Neural cell (in vitro differentiated cells): ENCODE results near the gene LGR4. TPM values are rescaled to one million over a fixed set of nuclear protein-coding genes. Genes with fewer than 3 reads are reported as not detected.

Experiments used
- H2AFZ ChIP-seq: fragments of 200-600, 300-800 bp; sonication (generic), shearing (Covaris generic); 2 replicates; pipeline ENCODE4 v1.6.0; 2014; ENCODE audit warnings: low read depth, mild to moderate bottlenecking, antibody characterized with exemption, low read length, moderate library complexity
- H3F3A ChIP-seq: fragments of 200-600 bp; shearing (Covaris generic); 2 replicates; pipeline ENCODE4 v1.6.1; 2016; ENCODE audit warnings: mild to moderate bottlenecking, moderate library complexity, mixed read lengths, antibody characterized with exemption, low read length; ENCODE audit not compliant: insufficient read depth, poor library complexity, severe bottlenecking
- H3K27ac ChIP-seq: fragments of 200-600, 300-800 bp; sonication (generic), shearing (Covaris generic); 2 replicates; pipeline ENCODE4 v1.5.1; 2014; ENCODE audit warnings: mild to moderate bottlenecking, low read length, moderate library complexity
- H3K27me3 ChIP-seq: fragments of 300-800, 200-600 bp; sonication (generic), shearing (Covaris generic); 2 replicates; pipeline ENCODE4 v1.6.0; 2014; ENCODE audit warnings: mild to moderate bottlenecking, low read depth, low read length, moderate library complexity; ENCODE audit not compliant: insufficient read depth
- H3K36me3 ChIP-seq: fragments of 300-800, 200-600 bp; sonication (generic), shearing (Covaris generic); 2 replicates; pipeline ENCODE4 v1.5.1; 2014; ENCODE audit warnings: mild to moderate bottlenecking, antibody characterized with exemption, low read length, moderate library complexity; ENCODE audit not compliant: insufficient read depth
- H3K4me2 ChIP-seq: fragments of 300-800, 200-600 bp; sonication (generic), shearing (Covaris generic); 2 replicates; pipeline ENCODE4 v1.6.0; 2014; ENCODE audit warnings: mild to moderate bottlenecking, low read length
- H3K4me3 ChIP-seq: fragments of 300-800, 200-600 bp; sonication (generic), shearing (Covaris generic); 2 replicates; pipeline ENCODE4 v1.5.1; 2014; ENCODE audit warnings: mild to moderate bottlenecking, low read length, moderate library complexity
- H3K79me2 ChIP-seq: fragments of 200-600 bp; shearing (Covaris generic); replicated peaks from 2 replicates; pipeline ENCODE4 v1.6.0; 2014; ENCODE audit warnings: mild to moderate bottlenecking, low read length, moderate library complexity; ENCODE audit not compliant: insufficient read depth
- H3K9ac ChIP-seq: fragments of 300-800, 200-600 bp; sonication (generic), shearing (Covaris generic); 2 replicates; pipeline ENCODE4 v1.6.1; 2016; ENCODE audit warnings: mild to moderate bottlenecking, low read length, mixed read lengths
- H3K9me2 ChIP-seq: fragments of 200-600 bp; shearing (Covaris generic); 2 replicates; pipeline ENCODE4 v1.6.1; 2016; ENCODE audit warnings: mild to moderate bottlenecking, low read length, mixed read lengths; ENCODE audit not compliant: insufficient read depth
- H3K9me3 ChIP-seq: fragments of 200-600, 300-800 bp; sonication (generic), shearing (Covaris generic); 2 replicates; pipeline ENCODE4 v1.6.1; 2016; ENCODE audit warnings: mild to moderate bottlenecking, mixed run types, low read length, moderate library complexity, mixed read lengths
- H4K20me1 ChIP-seq: fragments of 200-600 bp; shearing (Covaris generic); 2 replicates; pipeline ENCODE4 v1.6.1; 2016; ENCODE audit warnings: mild to moderate bottlenecking, mixed run types; ENCODE audit not compliant: insufficient read depth
- CTCF ChIP-seq: fragments of 450-650 bp; IDR thresholded peaks from 2 replicates; pipeline ENCODE4 v1.5.1; 2014; ENCODE audit warnings: antibody characterized with exemption, mild to moderate bottlenecking, moderate library complexity; ENCODE audit not compliant: poor library complexity, severe bottlenecking
- EP300 ChIP-seq: fragments of 450-650 bp; conservative IDR thresholded peaks from 2 replicates; pipeline ENCODE4 v1.6.1; 2014; ENCODE audit warnings: antibody characterized with exemption, mild to moderate bottlenecking, moderate library complexity; ENCODE audit not compliant: poor library complexity, severe bottlenecking
- EZH2 ChIP-seq: fragments of 200-600, 300-800 bp; shearing (Covaris generic), sonication (generic); IDR thresholded peaks from 2 replicates; pipeline ENCODE4 v1.6.1; 2014; ENCODE audit warnings: antibody characterized with exemption, low read length, borderline replicate concordance, mild to moderate bottlenecking; ENCODE audit not compliant: insufficient read depth, poor library complexity, severe bottlenecking
- MXI1 ChIP-seq: fragments of 450-650 bp; conservative IDR thresholded peaks from 2 replicates; pipeline ENCODE4 v1.6.1; 2014; ENCODE audit warnings: antibody characterized with exemption, mild to moderate bottlenecking; ENCODE audit not compliant: poor library complexity, severe bottlenecking
- POLR2AphosphoS5 ChIP-seq: IDR thresholded peaks from 2 replicates; pipeline ENCODE4 v1.6.1; 2012
- RAD21 ChIP-seq: fragments of 450-650 bp; conservative IDR thresholded peaks from 2 replicates; pipeline ENCODE4 v1.6.1; 2014; ENCODE audit warnings: antibody characterized with exemption, mild to moderate bottlenecking, moderate library complexity
- REST ChIP-seq: IDR thresholded peaks from 2 replicates; pipeline ENCODE4 v1.6.1; 2012; ENCODE audit warnings: borderline replicate concordance
- SMC3 ChIP-seq: fragments of 450-650 bp; conservative IDR thresholded peaks from 2 replicates; pipeline ENCODE4 v1.6.1; 2014; ENCODE audit warnings: antibody characterized with exemption, mild to moderate bottlenecking, moderate library complexity; ENCODE audit not compliant: poor library complexity
- TAF1 ChIP-seq: IDR thresholded peaks from 2 replicates; pipeline ENCODE4 v1.6.1; 2012; ENCODE audit warnings: low read depth
- polyA plus RNA-seq: library from polyadenylated mRNA; depleted of rRNA; stranded (reverse); fragments of >200 nt; gene quantifications from 2 replicates; pipeline ENCODE4 v1.2.3, GENCODE V29; 2014

Gene LGR4
- polyA plus RNA-seq, 1 donor from 2014 or later: 11.2 TPM

- TF ChIP-seq EP300 (no peak), REST (no peak), CTCF (no peak), POLR2AphosphoS5 (no peak), MXI1 (no peak), RAD21 (no peak), TAF1 (no peak), EZH2 (no peak), SMC3 (no peak)
- Histone ChIP-seq H3K4me3 (no peak overlapping the region), H3K27me3 (no peaks in the 10 kb centered on the region), H4K20me1 (no peaks in the 10 kb centered on the region), H3K9ac (no peak overlapping the region), H3K36me3 (no peaks in the 10 kb centered on the region), H3F3A (no peaks in the 10 kb centered on the region), H3K27ac (no peak overlapping the region), H2AFZ (no peak overlapping the region), H3K9me3 (no peaks in the 10 kb centered on the region), H3K4me2 (no peak overlapping the region), H3K9me2 (no peaks in the 10 kb centered on the region), H3K79me2 (peaks cover 3% of the 10 kb centered on the region)
These were observed 74.8 kb downstream of the LGR4 start for GRCh38 chr11:27397624-27398399.

- Histone ChIP-seq H3K9me2 (no peaks in the 10 kb centered on the region), H3K4me2 (no peak overlapping the region), H3F3A (no peaks in the 10 kb centered on the region), H3K9ac (no peak overlapping the region), H2AFZ (no peak overlapping the region), H3K79me2 (no peaks in the 10 kb centered on the region), H4K20me1 (no peaks in the 10 kb centered on the region), H3K36me3 (no peaks in the 10 kb centered on the region), H3K27me3 (no peaks in the 10 kb centered on the region), H3K9me3 (no peaks in the 10 kb centered on the region), H3K27ac (no peak overlapping the region), H3K4me3 (no peak overlapping the region)
- TF ChIP-seq EZH2: no peak
- no peak for TF ChIP-seq CTCF
- no peak for TF ChIP-seq MXI1
- TF ChIP-seq RAD21: no peak
- no peak for TF ChIP-seq POLR2AphosphoS5
- TF ChIP-seq SMC3: no peak
- TF ChIP-seq EP300: no peak
- no peak for TF ChIP-seq TAF1
- TF ChIP-seq REST: no peak
These were observed 76.2 kb downstream of the LGR4 start for GRCh38 chr11:27396259-27396839.
